NK-92 treated with Interleukin-12 subunit alpha and Interleukin-12 subunit beta, amount 100 ng/mL, for 24 hours (cell line): Measurements from ENCODE around the gene SDR42E2.
"Not testable (repeated sequence)": the region's sequence is repeated elsewhere in the genome, so short reads cannot be mapped to it uniquely, and the experiment has no call there.

Experiments
- DNase-seq: peaks from one replicate; lab custom pipeline; 2025; lab: John Stamatoyannopoulos, UW

SDR42E2 gene

DNA sequence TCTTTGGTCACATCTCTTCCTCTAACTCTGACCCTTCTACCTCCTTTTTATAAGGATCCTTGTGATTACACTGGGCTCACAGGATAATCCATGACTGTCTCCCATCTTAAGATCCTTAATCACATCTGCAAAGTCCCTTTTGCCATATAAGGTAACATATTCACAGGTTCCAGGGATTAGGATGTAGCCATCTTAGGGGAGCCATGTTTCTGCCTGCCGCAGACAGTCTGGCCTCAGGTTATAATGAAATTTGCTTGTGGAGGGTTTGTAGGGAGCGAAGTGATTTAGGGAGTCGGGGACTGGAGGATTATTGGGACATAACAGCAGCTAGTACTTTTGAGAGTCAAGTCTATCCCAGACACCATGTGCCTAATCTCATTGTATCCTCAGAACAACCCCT, 51.5 kb downstream of the SDR42E2 start:
- no peak for DNase-seq

DNA sequence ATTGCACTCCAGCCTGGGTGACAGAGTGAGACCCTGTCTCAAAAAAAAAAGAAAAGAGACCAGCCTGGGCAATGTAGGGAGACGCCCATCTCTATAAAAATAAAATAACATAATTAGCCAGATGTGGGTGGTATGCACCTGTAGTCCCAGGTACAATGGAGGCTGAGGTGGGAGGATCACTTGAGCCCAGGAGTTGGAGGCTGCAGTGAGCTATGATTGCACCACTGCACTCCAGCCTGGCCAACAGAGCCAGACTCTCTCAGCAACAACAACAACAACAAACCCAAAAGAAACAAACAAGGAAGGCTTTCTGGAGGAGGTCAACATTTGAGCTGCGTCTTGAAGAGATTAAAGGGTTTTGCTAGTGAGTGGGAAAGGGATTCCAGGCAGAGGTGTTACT, 52.1 kb downstream of the SDR42E2 start:
- no peak for DNase-seq

DNA sequence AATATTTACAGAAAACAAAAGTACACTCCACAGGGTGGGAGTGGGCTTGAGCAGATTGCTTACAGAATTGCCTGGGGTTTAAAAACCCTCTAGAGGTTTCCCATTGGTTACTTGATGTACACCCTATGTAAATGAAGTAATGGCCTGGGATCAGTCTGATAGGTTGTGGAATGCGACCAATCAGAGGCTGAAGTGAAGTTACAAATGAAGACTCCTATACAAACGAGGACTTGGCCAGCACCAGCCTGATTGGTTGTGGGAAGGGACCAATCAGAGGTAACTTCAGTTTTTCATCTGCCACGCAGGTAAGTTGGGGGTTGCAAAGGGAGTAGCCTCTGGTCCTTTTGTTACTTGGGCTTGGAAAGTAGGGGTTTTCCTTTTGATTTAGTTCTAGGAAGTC, 52.6 kb downstream of the SDR42E2 start:
- DNase-seq: no peak

DNA sequence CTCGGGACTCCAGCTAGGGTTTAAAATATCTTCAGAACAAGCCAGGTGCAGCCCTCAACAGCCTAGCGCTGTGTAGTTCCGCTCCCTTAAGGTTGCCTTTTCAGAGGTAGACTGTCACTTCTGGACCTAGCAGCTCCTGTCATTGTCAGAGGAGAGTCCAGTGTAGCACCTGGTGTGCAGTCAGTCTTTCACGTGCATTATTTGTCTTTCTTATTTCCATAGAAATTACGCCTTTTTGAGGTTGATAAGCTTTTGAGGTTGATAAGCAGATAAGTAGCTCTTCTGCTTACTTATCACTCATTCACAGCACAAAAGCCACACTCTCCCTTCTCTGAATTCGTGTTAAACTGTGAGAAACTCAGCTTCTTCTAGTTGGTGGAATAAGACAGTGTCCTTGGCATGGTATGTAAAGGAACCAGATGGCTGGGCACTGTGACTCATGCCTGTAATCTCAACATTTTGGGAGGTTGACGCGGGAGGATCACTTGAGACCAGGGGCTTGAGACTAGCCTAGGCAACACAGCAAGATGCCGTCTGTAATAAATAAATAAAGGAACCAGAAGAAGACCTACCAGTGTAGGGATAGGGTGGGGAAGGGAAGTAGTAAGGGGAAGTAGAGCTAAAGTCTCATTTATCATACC, 54.0 kb downstream of the SDR42E2 start:
- no peak for DNase-seq

DNA sequence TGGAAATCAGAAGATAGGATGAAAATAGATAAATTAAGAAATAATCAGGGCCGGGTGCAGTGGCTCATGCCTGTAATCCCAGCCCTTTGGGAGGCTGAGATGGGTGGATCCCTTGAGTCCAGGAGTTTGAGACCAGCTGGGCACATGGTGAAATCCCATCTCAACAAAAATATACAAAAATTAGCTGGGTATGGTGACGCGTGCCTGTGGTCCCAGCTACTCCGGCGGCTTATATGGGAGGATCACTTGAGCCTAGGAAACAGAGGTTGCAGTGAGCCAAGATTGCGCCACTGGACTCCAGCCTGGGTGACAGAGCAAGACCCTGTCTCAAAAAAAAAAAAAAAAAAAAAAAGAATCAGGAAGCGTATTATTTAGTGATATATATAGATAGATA, 54.5 kb downstream of the SDR42E2 start:
- DNase-seq: not testable (repeated sequence)

DNA sequence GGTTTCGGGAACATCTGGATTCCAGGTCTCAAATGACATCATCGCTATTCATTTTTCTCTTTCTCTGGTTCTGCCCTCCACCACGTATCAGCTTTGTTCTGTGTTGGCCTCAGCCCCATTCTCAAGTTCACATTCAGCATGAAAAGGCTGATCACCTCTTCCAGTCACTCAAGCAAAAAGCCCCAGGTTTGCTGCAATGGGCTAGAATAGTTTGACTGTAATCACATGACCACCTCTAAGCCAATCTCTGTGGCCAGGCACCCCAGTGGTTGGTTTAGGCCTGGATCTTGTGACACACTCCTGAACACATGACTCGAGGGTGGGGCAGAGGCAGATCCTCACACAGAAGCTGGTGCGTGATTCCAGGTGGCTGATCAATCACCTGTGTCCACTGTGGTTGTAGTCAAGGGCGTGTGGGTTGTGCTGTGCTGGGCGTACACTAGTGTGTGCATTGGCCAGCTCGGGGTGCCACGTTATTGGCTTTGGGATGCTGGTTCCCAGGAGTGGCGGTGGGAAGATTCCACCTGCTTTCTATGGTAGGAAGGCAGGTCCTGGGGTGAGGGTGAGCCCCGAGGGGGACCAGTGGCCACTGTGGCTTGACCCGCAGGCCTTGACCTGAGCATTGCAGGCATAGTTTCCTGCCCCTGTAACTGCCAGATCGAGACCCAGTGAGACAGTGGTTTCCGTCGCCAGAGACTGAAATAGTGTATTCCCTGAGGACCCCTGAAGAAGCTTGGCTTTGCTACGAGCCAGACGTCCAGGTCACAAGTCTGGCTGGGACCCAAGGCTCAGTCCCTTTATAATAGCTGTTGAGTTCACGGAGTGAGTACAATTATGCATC, 55.8 kb downstream of the SDR42E2 start:
- no peak for DNase-seq

DNA sequence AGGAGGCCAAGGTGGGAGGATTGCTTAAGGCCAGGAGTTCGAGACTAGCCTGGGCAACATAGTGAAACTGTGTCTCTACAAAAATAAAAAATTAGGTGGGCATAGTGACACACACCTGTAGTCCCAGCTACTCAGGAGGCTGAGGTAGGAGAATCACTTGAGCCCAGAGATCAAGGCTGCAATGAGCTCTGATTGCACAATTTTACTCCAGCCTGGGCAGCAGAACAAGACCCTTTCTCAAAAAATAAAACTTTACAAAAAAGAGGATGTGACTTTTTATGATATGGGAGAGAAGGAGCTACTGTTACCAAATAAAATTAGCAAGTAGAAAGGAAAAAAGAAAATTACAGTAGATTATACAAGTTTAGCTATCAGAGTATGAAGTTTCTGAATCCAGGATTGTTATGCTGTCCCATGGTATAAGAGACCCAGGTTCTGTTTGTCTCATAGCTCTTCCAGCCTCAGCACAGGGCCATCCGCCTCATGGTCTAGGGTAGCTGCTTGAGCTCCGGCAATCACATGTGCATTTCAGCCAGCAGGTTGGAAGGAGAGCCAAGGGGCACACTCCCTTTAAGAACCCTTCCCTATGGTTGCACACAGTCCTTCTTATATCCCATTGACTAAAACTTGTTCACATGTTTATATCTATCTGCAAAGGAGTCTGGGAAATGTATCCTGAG, 57.2 kb downstream of the SDR42E2 start:
- DNase-seq: no peak

DNA sequence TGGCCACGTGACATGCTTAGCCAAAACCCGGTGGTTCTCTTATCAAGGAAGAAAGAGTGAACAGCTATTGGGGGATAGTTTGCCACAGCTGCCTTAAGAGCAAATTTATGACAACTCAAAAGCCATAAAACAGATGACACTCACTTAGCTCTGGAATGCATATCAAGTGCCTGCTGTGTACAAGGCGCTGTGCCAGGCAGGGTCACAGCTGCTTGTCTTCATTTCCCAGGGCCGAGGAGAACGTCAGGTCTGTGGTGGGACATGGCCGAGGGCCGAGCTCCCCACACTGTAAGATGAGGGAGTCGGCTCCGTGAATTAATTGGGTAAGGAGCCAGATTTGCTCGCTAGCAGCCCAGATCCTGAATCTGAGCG, 57.7 kb downstream of the SDR42E2 start:
- DNase-seq: no peak

DNA sequence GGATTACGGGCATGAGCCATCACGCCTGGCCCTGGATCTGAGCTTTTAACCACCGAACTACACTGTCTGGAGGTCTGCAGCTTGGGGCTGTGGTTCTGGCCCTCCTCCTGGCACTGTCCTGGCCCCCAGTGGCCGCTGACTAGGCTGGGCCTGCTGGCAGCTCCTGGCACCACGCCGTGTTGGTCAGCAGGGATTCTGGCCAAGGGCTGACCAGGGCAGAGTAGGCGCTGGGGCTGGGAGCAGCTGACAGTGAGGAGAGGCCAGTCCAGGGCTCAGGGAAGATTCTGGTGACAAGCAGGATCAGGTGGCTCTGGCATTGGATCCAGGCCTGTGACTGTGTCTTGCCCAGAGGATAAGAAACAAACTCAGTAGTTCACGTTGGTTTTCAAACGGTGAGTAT, 58.4 kb downstream of the SDR42E2 start:
- DNase-seq: no peak

DNA sequence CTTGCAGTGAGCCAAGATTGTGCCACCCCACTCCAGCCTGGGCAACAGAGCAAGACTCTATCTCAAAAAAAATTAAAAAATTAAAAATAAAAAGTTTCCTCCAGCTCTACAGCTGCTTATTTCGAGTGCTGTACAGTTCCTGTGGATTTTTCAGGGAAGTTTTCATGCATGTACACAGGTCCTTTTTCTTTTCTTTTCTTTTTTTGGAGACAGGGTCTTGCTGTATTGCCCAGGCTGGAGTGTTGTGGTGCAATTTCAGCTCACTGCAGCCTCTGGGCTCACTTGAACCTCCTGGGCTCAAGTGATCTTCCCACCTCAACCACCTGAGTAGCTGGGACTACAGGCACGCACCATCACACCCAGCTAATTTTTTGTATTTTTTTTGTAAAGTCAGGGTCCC, 59.7 kb downstream of the SDR42E2 start:
- no peak for DNase-seq

DNA sequence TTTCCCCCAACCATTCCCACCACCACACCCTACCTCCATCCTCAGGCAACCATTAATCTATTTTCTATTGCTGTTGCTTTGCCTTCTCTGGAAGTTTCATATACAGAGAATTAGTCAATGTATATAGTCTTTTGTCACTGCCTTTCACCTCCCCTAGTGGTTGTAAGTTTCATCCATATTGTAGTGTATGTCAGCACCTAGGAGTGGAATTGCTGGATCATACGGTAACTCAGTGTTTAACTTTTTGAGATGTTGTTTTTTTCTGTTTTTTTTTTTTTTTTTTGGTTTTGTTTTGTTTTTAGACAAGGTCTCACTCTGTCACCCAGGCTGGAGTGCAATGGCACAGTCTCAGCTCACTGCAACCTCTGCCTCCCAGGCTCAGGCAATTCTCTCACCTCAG, 60.7 kb downstream of the SDR42E2 start:
- no peak for DNase-seq

DNA sequence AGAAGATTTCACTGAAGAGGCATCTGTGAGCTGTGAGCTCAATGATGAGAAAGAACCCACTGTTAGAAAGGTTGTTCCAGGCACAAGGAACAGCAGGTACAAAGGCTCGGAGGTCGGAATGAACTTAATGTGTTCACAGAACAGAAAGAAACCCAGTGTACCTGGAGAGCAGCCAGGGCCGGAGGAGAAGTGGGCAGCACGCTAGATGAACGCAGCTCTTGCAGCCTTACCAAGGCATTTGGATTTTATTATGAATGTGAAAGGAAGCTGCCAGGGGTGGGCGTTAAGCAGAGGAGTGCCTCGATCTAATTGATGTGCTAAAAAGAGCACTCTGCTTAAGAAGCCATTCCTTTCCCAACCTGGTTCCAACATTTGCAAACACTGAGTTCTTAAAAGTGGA, 62.8 kb downstream of the SDR42E2 start:
- DNase-seq: no peak

DNA sequence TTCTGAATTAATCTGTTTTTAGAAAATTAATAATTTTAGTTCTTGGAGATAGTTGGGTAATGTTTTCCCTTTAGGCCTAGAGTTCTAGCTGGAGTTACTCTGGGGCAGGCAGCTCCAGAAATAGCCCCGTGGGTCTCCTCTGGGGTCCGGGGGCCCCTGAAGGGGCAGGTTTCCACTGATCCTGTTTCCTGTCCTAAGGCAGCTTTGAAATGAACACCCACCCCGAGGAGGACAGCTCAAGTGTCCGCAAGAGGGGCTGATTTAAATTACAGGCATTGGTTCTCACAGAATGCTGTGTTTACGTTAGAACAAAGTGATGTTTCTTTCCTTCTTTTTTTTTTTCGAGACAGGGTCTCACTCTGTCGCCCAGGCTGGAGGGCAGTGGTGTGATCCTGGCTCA, 67.6 kb downstream of the SDR42E2 start:
- DNase-seq: no peak

DNA sequence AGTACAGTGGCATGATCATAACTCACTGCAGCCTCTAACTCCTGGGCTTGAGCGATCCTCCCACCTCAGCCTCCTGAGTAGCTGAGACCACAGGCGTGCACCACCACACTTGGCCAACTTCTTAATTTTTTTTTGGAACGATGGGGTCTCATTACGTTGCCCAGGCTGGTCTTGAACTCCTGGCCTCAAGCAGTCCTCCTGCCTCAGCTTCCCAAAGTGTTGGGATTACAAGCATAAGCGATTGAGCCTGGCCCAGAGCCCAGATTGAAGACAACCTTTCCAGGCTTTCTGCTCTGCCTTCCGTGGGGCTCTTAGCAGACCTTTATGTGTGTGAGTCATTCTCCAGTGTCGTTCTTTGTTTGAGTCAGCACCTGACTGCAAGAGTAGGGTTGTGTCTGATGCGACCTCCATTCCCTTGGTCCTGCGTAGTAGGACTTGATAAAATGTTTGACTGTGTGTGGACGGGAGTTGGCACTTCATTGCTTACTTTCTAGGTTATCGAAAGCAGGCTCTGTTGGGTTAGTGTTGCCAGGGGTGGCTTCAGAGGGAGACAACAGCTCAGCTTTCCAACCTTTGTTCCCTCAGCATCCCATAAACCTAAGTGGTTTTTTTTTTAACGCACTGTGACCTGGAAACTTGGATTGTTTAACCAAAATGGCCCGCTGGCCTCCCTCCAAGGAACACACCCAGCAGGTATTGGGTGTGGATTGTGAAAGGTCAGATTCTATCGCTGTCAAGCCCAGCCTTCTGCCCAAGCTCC, 70.2 kb downstream of the SDR42E2 start:
- no peak for DNase-seq

DNA sequence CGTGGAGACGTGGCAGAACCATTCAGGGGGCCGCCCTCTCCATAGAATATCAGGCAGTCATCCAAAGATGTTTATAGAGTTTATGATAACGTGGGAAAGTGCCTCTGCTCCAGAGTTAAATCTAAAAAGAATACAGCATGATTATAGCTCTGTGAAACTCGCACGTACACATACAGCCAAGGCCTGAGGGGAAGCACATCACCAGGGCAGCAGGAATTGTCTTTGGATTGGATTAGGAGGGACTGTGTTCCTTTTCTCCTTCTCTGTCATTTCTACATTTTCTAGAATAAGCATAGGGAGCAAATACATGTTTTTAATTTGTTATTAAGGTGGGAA, 70.7 kb downstream of the SDR42E2 start:
- no peak for DNase-seq

DNA sequence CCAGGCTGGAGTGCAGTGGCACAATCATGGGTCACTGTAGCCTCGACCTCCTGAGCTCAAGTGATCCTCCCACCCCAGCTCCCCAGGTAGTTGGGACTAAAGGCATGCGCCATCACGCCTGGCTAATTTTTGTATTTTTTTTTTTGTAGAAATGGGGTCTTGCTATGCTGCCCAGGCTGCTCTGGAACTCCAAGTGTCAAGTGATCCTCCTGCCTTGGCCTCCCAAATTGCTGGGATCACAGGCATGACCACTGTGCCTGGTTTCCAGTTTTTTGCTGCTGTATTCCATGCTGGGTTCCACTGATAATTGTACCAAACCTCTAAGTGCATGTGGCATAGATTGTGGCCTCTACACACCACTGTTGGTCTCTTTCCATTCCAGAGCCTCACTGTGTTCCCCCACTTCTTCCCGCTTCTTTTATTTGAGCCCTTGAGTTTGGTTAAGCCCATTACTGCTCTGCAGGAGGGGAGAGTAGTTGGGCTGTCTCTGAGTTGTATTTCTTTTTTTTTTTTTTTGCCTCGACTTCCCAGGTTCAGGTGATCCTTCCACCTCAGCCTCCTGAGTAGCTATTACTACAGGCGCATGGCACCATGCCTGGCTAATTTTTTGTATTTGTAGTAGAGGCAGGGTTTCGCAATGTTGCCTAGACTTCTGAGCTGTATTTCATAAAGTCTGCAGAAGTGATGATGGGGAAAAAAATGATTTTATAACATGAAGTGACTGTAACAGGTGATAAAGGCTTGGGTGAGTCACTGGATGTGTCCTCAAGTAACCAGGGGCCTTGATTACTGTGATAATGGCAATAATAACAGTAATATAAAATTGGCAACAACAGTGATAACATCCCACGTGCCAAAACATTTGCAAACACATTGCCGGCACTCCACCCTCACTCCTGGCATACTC, 73.8 kb downstream of the SDR42E2 start:
- no peak for DNase-seq

DNA sequence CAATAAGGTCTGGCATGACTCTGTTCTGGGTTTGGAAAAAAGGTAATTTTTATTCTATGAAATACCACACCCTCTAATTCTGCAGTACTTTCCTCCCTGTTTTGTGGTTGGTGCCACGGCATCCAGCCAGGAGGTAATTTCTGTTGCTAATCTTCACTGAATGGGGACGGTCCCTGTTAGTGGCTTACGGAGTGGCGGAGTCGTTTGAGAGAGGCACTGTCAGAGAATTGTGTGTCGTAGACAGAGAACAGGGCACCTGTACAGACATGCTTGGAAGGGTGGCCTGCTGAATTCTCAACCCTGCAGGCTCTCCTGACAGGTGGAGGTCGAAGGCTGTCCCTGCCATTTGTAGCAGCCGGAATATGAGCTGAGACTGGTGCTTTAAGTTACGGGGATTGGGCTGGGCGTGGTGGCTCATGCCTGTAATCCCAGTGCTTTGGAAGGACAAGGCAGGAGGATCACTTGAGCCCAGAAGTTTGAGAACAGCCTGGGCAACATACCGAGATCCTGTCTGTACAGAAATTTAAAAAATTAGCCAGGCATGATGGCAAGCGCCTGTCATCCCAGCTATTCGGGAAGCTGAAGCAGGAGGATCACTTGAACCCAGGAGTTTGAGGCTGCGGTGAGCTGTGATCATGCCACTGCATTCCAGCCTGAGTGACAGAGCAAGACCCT, 77.0 kb downstream of the SDR42E2 start:
- DNase-seq: no peak

DNA sequence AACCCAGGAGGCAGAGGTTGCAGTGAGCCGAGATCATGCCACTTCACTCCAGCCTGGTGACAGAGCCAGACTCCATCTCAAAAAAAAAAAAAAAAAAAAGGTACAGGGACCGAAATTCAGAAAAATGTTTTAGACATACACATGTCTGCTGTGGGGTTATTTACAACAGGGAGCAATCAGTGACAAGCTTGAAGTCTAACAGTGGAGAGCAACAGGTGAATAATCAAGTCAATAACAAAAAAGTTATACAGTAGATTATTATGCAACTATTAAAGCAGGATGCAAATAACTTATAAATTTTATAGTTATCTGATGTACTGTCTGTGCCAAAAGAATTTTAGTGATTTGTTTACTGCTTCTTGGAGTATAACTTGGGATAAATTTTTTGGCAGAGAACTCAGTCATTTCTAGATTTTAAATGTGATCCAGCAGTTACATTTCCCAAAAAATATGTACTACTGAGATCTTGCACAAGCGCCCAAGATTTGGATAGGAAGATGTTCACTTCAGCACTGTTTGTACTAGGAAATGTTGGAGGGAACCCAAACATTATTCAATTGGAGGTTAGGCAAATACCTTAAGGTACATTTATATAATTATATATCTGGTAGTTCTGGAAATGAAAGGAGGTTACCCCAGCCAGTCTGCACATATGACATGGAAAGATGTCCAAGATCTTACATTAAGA, 77.9 kb downstream of the SDR42E2 start:
- DNase-seq: no peak
